Osteocyte (in vitro differentiated cells): ENCODE results near the gene NOBOX. TPM values are rescaled to one million over a fixed set of nuclear protein-coding genes. Genes with fewer than 3 reads are reported as not detected.

Experiments
- total RNA-seq: library from RNA; stranded (reverse); gene quantifications from 2 replicates; pipeline ENCODE4 v1.2.1, GENCODE V29; 2021

The NOBOX gene
- total RNA-seq, 1 donor from 2014 or later = not detected

Other genes with a start within 250 kb of the NOBOX start
- 1.3 TPM in 1 of 2 replicates, not detected in the other for gene CTAGE4, start 220.2 kb downstream of the NOBOX start, total RNA-seq
- gene ARHGEF35, start 207.9 kb downstream of the NOBOX start, total RNA-seq = 1.1 and 1.8 TPM in 2 replicates
- 0.08 and 0.18 TPM in 2 replicates for gene OR2A42, start 164.1 kb downstream of the NOBOX start, total RNA-seq
- 0.68 and 1.1 TPM in 2 replicates for gene OR2A7, start 138.9 kb downstream of the NOBOX start, total RNA-seq
- 0.97 TPM in 1 of 2 replicates, not detected in the other for gene CTAGE8, start 134.4 kb downstream of the NOBOX start, total RNA-seq
- not detected in 2 replicates for gene OR2A1, start 91.3 kb downstream of the NOBOX start, total RNA-seq
- gene ARHGEF5, start 48.3 kb downstream of the NOBOX start, total RNA-seq = 4.1 and 7.4 TPM in 2 replicates